HepG2 (cell line): ENCODE data around the gene CRIP1. TPM values are rescaled to one million over a fixed set of nuclear protein-coding genes. Genes with fewer than 3 reads are reported as not detected.

Source experiments
- ARNT ChIP-seq: fragments of 450-650 bp; IDR thresholded peaks from 2 replicates; pipeline ENCODE4 v1.6.1; 2017
- ARNTL ChIP-seq: sonication (generic); formaldehyde crosslinking; IDR thresholded peaks from 2 replicates; pipeline ENCODE4 v1.4.0; 2020; ENCODE audit warnings: mild to moderate bottlenecking, missing genetic modification reagents
- ATAD3A ChIP-seq: sonication (generic); formaldehyde crosslinking; IDR thresholded peaks from 2 replicates; pipeline ENCODE4 v1.4.0; 2020; ENCODE audit warnings: missing genetic modification reagents
- FOXC1 ChIP-seq: sonication (generic); formaldehyde crosslinking; IDR thresholded peaks from 2 replicates; pipeline ENCODE4 v1.8.0; 2022; ENCODE audit warnings: mild to moderate bottlenecking, missing genetic modification reagents, borderline replicate concordance
- SP1 ChIP-seq, 2 experiments: fragments of 450-650 bp in 1 of 2; sonication (generic) in 1 of 2; formaldehyde crosslinking in 1 of 2; IDR thresholded peaks; 2 replicates each; pipeline versions ENCODE4 v1.4.0 to v1.6.1; 2016 to 2020; ENCODE audit warnings: missing genetic modification reagents in 1 of 2
- TAF15 ChIP-seq: fragments of 200-400 bp; formaldehyde crosslinking; IDR thresholded peaks from one replicate; pipeline ENCODE4 v1.6.1; 2018; ENCODE audit warnings: mild to moderate bottlenecking, low read depth, low read length; ENCODE audit not compliant: poor library complexity, severe bottlenecking
- ZNF296 ChIP-seq: sonication (generic); formaldehyde crosslinking; conservative IDR thresholded peaks from 2 replicates; pipeline ENCODE4 v1.5.0; 2020; ENCODE audit warnings: mild to moderate bottlenecking, missing genetic modification reagents
- ZNF367 ChIP-seq: sonication (generic); formaldehyde crosslinking; IDR thresholded peaks from 2 replicates; pipeline ENCODE4 v1.4.0; 2020; ENCODE audit warnings: missing genetic modification reagents, borderline replicate concordance
- ZNF639 ChIP-seq: conservative IDR thresholded peaks from 2 replicates; pipeline ENCODE4 v1.6.1; 2018; ENCODE audit warnings: missing genetic modification reagents
- ZNF674 ChIP-seq: sonication (generic); formaldehyde crosslinking; IDR thresholded peaks from 2 replicates; pipeline ENCODE4 v1.5.0; 2020; ENCODE audit warnings: low read depth, mild to moderate bottlenecking, missing genetic modification reagents
- ZNF800 ChIP-seq: sonication (generic); formaldehyde crosslinking; IDR thresholded peaks from 2 replicates; pipeline ENCODE4 v1.4.0; 2020; ENCODE audit warnings: missing genetic modification reagents
- polyA plus RNA-seq, 8 experiments: library from polyadenylated mRNA; depleted of rRNA in 3 of 8; stranded (reverse) in 7 of 8; unstranded in 1 of 8; fragments of >200 nt; fragmentation: Illumina TruSeq in 4 of 8; extraction: Trizol in 4 of 8; gene quantifications; 2 replicates each; pipeline versions ENCODE4 v1.2.1 to v1.2.3, GENCODE V29; 2011 to 2016; ENCODE audit warnings: low read depth in 4 of 8, missing spikeins in 1 of 8, mixed read lengths in 1 of 8; ENCODE audit not compliant: insufficient read depth in 1 of 8
- total RNA-seq, 5 experiments: library from RNA; depleted of rRNA; stranded (reverse); fragments of >200 nt; fragmentation: Illumina TruSeq; extraction: Trizol; gene quantifications; 2 replicates each; pipeline ENCODE4 v1.2.3, GENCODE V29; 2016; ENCODE audit warnings: low read depth in 1 of 5
- TF ChIP-seq, protein P1 (sequence below): sonication (generic); formaldehyde crosslinking; IDR thresholded peaks from 2 replicates; pipeline ENCODE4 v1.8.1; 2023; ENCODE audit warnings: mild to moderate bottlenecking, missing genetic modification reagents, borderline replicate concordance
- TF ChIP-seq, protein P2 (sequence below): IDR thresholded peaks from 2 replicates; pipeline ENCODE4 v1.6.1; 2016; ENCODE audit warnings: low read depth, missing genetic modification reagents, missing compliant biosample characterization
- TF ChIP-seq, protein P3 (sequence below): sonication (generic); formaldehyde crosslinking; IDR thresholded peaks from 2 replicates; pipeline ENCODE4 v1.4.0; 2020; ENCODE audit warnings: missing genetic modification reagents
- TF ChIP-seq, protein P4 (sequence below): IDR thresholded peaks from 2 replicates; pipeline ENCODE4 v1.6.1; 2018; ENCODE audit warnings: missing genetic modification reagents, mild to moderate bottlenecking, missing compliant biosample characterization

Gene CRIP1
- total and polyA plus RNA-seq, 2 of the 13 experiments (the other 11 are each of a cell fraction or from before 2014, with no cell fraction given), result 53.9 to 59.5 TPM

GRCh38 chr14:105495990-105496830 is 9.5 kb downstream of the CRIP1 start (continued):
- TF ChIP-seq, protein P1, sequence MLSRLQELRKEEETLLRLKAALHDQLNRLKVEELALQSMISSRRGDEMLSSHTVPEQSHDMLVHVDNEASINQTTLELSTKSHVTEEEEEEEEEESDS (CRISPR knock-in tag), result no peak
- peak; percentile 51 for TF ChIP-seq ARNTL (CRISPR knock-in tag)
- no peak for TF ChIP-seq ATAD3A (CRISPR knock-in tag)
- TF ChIP-seq ZNF800, result no peak; the same call in 1 of the 2 replicates
- TF ChIP-seq SP1 (IDR thresholded peaks at IDR 0.05), result no peak
- peak; percentile 25; the same call in 1 of the 2 replicates for TF ChIP-seq SP1 (CRISPR knock-in tag; IDR thresholded peaks at IDR 0.05)
- TF ChIP-seq ZNF296 (CRISPR knock-in tag), result no peak; the same call in 1 of the 2 replicates
- no peak; the same call in 1 of the 2 replicates for TF ChIP-seq ZNF639
- TF ChIP-seq ARNT, result no peak
- peak; percentile 81 for TF ChIP-seq FOXC1 (CRISPR knock-in tag)
- TF ChIP-seq ZNF674 (CRISPR knock-in tag), result no peak
- TF ChIP-seq TAF15, result no peak
- TF ChIP-seq, protein P2, sequence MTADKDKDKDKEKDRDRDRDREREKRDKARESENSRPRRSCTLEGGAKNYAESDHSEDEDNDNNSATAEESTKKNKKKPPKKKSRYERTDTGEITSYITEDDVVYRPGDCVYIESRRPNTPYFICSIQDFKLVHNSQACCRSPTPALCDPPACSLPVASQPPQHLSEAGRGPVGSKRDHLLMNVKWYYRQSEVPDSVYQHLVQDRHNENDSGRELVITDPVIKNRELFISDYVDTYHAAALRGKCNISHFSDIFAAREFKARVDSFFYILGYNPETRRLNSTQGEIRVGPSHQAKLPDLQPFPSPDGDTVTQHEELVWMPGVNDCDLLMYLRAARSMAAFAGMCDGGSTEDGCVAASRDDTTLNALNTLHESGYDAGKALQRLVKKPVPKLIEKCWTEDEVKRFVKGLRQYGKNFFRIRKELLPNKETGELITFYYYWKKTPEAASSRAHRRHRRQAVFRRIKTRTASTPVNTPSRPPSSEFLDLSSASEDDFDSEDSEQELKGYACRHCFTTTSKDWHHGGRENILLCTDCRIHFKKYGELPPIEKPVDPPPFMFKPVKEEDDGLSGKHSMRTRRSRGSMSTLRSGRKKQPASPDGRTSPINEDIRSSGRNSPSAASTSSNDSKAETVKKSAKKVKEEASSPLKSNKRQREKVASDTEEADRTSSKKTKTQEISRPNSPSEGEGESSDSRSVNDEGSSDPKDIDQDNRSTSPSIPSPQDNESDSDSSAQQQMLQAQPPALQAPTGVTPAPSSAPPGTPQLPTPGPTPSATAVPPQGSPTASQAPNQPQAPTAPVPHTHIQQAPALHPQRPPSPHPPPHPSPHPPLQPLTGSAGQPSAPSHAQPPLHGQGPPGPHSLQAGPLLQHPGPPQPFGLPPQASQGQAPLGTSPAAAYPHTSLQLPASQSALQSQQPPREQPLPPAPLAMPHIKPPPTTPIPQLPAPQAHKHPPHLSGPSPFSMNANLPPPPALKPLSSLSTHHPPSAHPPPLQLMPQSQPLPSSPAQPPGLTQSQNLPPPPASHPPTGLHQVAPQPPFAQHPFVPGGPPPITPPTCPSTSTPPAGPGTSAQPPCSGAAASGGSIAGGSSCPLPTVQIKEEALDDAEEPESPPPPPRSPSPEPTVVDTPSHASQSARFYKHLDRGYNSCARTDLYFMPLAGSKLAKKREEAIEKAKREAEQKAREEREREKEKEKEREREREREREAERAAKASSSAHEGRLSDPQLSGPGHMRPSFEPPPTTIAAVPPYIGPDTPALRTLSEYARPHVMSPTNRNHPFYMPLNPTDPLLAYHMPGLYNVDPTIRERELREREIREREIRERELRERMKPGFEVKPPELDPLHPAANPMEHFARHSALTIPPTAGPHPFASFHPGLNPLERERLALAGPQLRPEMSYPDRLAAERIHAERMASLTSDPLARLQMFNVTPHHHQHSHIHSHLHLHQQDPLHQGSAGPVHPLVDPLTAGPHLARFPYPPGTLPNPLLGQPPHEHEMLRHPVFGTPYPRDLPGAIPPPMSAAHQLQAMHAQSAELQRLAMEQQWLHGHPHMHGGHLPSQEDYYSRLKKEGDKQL (CRISPR knock-in tag), result peak; percentile 69; the same call in 1 of the 2 replicates
- TF ChIP-seq, protein P3, sequence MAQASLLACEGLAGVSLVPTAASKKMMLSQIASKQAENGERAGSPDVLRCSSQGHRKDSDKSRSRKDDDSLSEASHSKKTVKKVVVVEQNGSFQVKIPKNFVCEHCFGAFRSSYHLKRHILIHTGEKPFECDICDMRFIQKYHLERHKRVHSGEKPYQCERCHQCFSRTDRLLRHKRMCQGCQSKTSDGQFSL (CRISPR knock-in tag), result peak; percentile 41; the same call in 1 of the 2 replicates
- TF ChIP-seq, protein P4, sequence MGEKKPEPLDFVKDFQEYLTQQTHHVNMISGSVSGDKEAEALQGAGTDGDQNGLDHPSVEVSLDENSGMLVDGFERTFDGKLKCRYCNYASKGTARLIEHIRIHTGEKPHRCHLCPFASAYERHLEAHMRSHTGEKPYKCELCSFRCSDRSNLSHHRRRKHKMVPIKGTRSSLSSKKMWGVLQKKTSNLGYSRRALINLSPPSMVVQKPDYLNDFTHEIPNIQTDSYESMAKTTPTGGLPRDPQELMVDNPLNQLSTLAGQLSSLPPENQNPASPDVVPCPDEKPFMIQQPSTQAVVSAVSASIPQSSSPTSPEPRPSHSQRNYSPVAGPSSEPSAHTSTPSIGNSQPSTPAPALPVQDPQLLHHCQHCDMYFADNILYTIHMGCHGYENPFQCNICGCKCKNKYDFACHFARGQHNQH (CRISPR knock-in tag), result peak; percentile 46
- TF ChIP-seq ZNF367, result no peak
